ENCODE results near the gene RBM17. TPM values are rescaled to one million over a fixed set of nuclear protein-coding genes. Genes with fewer than 3 reads are reported as not detected.

RBM17 gene
- total RNA-seq, 1 experiment from 2014 or later = 124 TPM

DNA sequence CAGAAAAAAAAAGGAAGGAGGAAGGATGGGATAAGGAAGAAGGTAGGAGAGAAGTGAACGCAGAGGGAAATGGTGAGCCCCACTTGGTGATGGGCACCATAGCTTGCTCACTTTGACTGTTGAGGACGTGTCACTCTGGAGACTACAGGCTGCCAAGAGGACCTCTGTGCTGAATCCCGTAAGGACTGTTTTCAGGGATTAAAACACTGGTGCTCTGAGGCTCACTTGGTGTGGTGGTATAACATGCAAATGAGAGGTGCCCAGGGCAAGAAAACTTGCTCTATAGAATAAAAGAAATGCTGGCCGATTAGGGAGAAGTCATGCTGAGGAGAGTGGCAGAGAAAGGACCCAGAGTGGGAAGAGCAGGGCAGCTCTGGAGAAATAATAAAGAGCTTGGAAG lies 21.4 kb upstream of the RBM17 start:
- H2AFZ ChIP-seq (ENCODE audit: low read length) = no peak overlapping the region
- H2AK5ac ChIP-seq (ENCODE audit: insufficient read length, low read length) = no peak overlapping the region
- no peak overlapping the region for H2BK20ac ChIP-seq (ENCODE audit: low read depth, low read length, poor library complexity, severe bottlenecking)
- H3K9me3 ChIP-seq (ENCODE audit: control insufficient read depth, low read depth, low read length) = no peaks in the 10 kb centered on the region
- no peak overlapping the region for H3K9ac ChIP-seq (ENCODE audit: extremely low read depth, insufficient read length, low read length)
- no peak overlapping the region for H3T11ph ChIP-seq (ENCODE audit: low read length)
- no peak overlapping the region for H3K27ac ChIP-seq (ENCODE audit: insufficient read length, low read depth, low read length)
- no peak overlapping the region for H3K4me2 ChIP-seq (ENCODE audit: insufficient read depth, insufficient read length, low read length)
- no peaks in the 10 kb centered on the region for H3K79me2 ChIP-seq (ENCODE audit: insufficient read depth, low read length)
- no peak overlapping the region for H2BK15ac ChIP-seq (ENCODE audit: low read depth, low read length)
- H2BK5ac ChIP-seq (ENCODE audit: insufficient read length, low read length) = no peak overlapping the region
- Mint-ChIP-seq H3K36me3 (ENCODE audit: insufficient read depth in 1 of 3, low read depth in 3 of 3) (no peaks in the 10 kb centered on the region; a peak in 1 of 7 replicates), H3K9me3 (peaks cover 0 to 3% of the 10 kb centered on the region in 2 experiments; a peak in 3 of 5 replicates), H3K4me1 (peaks cover 4 to 6% of the 10 kb centered on the region in 2 experiments), H3K27me3 (ENCODE audit: low read depth) (no peaks in the 10 kb centered on the region), H3K27ac (peak overlapping the region in 1 of 3 experiments; percentile 19; a peak in 2 of 7 replicates), H3K4me3 (no peak overlapping the region)
- no peak overlapping the region for H3K56ac ChIP-seq (ENCODE audit: insufficient read length, low read depth, low read length)
- H2BK120ac ChIP-seq (ENCODE audit: low read depth, low read length, poor library complexity, severe bottlenecking) = no peak overlapping the region
- H4K8ac ChIP-seq (replicated peaks; ENCODE audit: insufficient read length, low read depth, low read length) = no peak overlapping the region
- no peak overlapping the region for H2BK12ac ChIP-seq (ENCODE audit: insufficient read length, low read depth, low read length)
- H3K79me1 ChIP-seq (ENCODE audit: insufficient read depth, low read depth, low read length, poor library complexity, severe bottlenecking) = no peaks in the 10 kb centered on the region
- DNase-seq = no peak
- H3K18ac ChIP-seq (ENCODE audit: insufficient read length, low read depth, low read length) = no peak overlapping the region
- TF ChIP-seq, protein P1, sequence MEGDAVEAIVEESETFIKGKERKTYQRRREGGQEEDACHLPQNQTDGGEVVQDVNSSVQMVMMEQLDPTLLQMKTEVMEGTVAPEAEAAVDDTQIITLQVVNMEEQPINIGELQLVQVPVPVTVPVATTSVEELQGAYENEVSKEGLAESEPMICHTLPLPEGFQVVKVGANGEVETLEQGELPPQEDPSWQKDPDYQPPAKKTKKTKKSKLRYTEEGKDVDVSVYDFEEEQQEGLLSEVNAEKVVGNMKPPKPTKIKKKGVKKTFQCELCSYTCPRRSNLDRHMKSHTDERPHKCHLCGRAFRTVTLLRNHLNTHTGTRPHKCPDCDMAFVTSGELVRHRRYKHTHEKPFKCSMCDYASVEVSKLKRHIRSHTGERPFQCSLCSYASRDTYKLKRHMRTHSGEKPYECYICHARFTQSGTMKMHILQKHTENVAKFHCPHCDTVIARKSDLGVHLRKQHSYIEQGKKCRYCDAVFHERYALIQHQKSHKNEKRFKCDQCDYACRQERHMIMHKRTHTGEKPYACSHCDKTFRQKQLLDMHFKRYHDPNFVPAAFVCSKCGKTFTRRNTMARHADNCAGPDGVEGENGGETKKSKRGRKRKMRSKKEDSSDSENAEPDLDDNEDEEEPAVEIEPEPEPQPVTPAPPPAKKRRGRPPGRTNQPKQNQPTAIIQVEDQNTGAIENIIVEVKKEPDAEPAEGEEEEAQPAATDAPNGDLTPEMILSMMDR (conservative IDR thresholded peaks at IDR 0.05) = no peak
- H4K91ac ChIP-seq (ENCODE audit: insufficient read length, low read depth, low read length) = no peak overlapping the region
- no peak overlapping the region for H3K14ac ChIP-seq (ENCODE audit: insufficient read depth, low read length)
- H3K23me2 ChIP-seq (ENCODE audit: insufficient read length, low read depth, low read length, poor library complexity, severe bottlenecking) = no peaks in the 10 kb centered on the region
- WGBS (ENCODE audit: extremely low coverage, insufficient read length, low lambda C conversion rate) = no CpG with 5 or more reads among the region's 4 CpGs
- no peaks in the 10 kb centered on the region for H3K4me1 ChIP-seq (ENCODE audit: insufficient read depth, low read length)
- H3K4ac ChIP-seq (ENCODE audit: low read depth, low read length) = no peak overlapping the region
- H3K27me3 ChIP-seq (ENCODE audit: insufficient read depth, low read length) = no peaks in the 10 kb centered on the region; the same call in none of the 2 replicates
- H3K23ac ChIP-seq (ENCODE audit: insufficient read length, low read depth, low read length) = no peak overlapping the region
- H4K20me1 ChIP-seq (ENCODE audit: control insufficient read depth, insufficient read depth, insufficient read length) = no peaks in the 10 kb centered on the region
- no peak overlapping the region for H4K5ac ChIP-seq (ENCODE audit: insufficient read length, low read depth, low read length)
